GM18498 (cell line): Measurements from ENCODE around the gene SFXN2.
A peak's percentile ranks its signal among the peaks of the same experiment; 100 is the strongest.
"Not testable (repeated sequence)": the region's sequence is repeated elsewhere in the genome, so short reads cannot be mapped to it uniquely, and the experiment has no call there.

Experiments used
- ATAC-seq: cut with Tn5 transposase; IDR thresholded peaks from one replicate; pipeline ENCODE4 v1.9.1; 2021; ENCODE audit warnings: mild to moderate bottlenecking, moderate library complexity; ENCODE audit not compliant: unreplicated experiment

The SFXN2 gene, protein sequence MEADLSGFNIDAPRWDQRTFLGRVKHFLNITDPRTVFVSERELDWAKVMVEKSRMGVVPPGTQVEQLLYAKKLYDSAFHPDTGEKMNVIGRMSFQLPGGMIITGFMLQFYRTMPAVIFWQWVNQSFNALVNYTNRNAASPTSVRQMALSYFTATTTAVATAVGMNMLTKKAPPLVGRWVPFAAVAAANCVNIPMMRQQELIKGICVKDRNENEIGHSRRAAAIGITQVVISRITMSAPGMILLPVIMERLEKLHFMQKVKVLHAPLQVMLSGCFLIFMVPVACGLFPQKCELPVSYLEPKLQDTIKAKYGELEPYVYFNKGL

DNA sequence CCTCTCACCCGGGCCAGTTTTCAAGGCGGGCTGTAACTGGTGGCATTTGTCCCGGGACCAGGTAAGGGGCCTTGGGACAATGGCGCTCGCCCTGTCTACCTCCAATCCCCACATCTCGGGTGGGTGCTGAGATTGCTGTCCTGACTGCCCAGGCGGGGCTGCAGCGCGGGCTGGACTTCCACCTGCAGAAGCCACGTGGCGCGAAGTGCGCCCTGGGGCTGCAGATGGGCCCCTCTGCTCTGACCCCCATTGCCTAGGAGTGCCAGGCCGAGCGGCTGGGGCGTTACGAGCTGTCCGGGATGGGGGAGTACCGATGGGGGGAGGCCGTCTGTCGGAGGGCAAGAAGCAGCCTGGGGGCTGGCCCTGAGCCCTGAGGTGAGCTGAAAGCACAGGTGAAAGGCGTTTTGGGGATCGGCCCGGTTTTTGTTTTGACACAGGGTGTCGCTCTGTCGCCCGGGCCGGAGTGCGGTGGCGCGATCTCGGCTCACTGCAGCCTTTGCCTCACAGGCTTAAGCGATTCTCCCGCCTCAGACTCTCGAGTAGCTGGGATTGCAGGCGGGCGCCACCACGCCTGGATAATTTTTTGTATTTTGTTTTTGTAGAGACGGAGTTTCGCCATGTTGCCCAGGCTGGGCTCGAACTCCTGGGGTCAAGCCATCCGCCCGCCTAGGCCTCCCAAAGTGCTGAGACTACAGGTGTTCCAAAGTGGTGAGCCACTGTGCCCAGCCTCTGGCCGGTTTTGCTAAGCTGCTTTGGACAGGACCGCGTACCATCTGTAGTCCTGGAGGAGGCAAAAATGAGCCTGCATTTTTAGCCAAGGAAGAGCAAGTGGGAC is at the start of gene SFXN2:
SFXN2 (plus strand) TSS at position 16 of the 835 bp plus-strand sequence. CDS start 12,001 bp downstream, outside the sequence.
- peak; percentile 25 for ATAC-seq

DNA sequence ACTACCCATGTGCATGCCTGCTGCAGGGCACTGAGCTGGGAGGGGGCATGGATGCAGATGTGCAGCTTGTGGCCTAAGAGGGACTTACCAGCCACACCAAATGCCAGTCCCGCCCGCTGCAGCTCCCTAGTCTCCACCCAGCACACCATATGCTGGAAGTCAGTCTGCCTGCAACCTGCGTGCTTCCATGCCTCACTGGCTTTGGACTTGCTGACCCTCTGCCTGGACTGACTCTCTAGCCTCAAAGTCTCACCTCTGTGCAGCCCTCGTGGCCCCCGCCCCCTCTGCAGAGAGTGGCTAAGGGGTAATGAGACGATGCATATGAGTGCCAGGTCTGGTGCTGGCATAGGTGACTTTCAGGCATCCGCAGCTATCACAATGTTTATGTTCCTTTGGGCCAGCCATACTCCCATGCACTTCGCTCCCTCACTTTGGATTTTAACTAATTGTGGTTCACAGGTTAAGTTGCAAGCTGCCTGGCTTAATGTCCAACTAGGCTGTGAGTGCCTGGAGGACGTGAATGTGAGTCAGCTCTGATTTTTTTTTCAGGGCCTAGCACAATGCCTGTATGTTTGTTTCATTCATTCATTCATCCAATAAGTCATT is 48.4 kb upstream of the SFXN2 start:
- no peak for ATAC-seq

DNA sequence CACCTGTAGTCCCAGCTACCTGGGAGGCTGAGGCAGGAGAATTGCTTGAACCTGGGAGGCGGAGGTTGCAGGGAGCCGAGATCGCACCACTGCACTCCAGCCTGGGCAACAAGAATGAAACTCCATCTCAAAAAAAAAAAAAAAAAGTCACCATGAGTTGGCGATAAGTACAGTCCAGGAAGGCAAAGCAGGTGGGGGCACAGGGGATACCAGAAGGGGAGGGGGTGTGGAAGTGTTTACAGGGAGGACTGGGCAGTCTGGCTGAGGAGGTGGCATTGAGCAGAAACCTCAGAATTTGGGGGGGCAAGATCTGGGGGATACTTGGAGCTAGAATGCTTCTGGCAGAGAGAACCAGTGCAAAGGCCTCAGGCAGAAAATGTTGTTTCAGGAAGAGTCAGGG is 47.0 kb upstream of the SFXN2 start:
- ATAC-seq = not testable (repeated sequence)

DNA sequence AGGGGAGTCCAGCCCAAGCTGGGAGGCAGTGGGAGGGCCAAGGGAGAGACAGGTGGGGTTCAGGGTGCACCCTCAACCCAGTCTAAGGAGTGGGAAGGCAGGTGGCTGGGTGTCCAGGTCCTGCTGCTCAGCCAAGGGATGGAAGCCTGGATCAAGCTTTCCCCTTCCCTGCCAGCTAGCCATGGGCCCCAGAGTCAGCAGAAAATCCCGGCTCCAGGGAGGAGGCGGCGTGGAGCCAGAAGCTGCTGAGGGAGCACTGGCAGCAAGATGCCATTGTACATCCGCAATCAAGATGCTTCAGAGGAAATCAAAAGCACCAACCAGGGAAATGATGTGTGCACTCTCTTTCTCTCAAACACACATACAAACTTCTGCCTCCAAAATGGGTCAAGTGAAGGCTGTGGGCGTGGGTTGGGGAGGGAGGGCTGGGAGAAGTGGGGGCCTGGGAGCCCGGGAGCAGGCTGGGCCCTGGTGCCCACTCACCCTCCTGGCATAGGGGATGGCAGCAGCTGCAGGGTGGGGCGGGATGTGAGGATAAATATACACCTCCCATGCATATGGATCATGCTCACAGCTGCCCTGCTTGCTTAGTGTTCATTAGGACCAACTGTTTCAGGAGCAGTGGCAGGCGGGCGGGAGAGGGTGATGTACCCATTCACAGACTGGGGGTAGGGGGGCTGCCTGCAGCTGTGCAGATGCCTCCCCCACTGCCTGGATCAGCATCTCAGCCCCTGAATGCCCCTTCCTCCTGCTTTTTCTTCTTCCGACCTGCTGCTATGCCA is 45.9 kb upstream of the SFXN2 start:
- ATAC-seq = no peak

DNA sequence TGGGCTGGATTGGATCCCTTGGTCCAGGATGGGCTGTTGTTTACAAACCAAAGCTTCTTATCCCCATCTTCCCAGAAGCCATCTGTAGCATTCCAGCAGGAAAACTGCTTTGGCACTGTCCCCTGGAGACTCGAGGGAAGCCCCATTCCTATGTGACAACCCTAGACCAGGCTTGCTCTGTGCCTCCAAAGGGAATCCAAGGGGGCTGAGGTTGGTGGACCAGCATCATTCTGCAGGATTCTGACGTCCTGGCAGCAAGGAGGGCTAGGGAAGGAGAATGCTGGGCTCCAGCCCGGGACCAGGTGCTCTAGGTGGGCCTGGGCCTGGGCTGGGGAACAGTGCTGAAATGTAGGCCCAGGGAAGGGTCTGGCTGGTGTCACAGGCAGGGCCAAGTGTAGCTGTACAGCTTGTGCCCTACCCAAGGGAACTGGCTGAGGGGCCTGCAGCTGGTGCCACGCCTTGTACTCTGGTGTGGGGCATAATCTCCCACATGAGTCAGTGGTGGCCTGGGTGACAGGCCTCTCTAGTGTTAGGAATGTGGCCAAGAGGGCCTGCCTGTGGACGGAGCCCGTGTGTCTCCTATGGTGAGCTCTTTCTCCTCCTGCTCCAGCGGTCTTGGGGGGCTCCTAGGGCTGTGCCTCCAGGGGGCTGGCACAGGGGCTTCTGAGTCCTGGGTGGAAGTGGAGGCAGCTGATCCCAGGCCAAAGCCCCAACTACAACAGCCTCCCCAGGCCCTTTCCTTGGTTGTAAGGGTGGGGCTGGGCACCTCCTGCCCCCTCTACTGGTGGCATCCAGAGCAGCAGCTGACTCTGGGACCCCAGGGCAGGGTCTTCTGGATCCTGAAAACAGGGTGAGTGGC is 45.0 kb upstream of the SFXN2 start:
- no peak for ATAC-seq

DNA sequence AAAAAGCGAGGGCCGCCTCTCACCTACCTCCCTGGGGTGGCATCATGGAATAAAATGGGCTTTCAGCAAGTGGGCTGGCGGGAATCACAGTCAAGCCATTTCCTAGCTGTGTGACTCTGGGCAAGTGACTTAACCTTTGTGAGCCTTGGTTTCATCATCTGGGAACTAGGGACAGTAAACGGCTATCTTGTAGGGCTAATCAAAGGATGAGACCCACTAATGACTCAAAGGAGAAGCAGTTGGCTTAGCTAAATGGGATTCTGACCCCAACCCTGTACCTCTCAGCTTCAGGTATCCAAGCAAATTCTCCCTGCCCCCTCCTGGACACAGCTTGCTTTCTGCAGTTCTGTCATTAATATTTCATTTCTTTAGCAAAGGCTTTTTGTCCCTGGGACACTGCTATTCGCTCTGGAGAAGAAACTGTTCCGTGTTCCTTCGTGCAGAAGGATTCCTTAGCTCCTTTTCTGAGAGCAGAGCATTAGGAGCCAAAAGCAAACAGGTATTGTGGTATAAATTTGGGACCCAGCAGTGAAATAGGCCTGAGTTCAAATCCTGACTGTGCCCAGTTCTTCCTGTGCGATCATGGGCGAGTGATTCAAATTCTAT is 44.3 kb upstream of the SFXN2 start:
- ATAC-seq = no peak

DNA sequence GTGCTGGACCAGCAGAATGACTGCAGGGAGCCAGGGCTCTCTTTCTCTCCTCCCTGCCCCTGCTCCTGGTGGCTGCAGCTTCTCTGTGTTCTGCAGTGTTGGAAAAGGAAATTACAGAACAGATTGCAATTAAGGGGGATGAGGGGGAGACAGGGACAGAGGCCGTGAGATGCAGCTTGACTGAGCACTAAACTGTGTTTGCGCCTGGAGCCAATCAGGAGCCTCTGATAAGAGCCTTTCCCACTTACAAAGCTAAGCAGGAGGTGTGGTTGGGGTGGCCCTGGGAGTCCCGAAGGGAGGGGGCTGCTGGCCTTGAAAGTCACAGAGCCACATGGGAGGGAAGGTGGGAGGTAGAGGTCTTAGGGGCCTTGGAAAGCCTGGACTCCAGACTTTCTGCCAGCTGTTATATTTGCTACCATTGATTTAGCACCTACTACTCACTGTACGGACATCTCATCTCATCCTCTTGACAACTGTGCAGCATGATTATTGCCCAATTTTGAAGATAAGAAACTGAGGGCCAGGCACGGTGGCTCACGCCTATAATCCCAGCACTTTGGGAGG is 43.5 kb upstream of the SFXN2 start:
- ATAC-seq = no peak

DNA sequence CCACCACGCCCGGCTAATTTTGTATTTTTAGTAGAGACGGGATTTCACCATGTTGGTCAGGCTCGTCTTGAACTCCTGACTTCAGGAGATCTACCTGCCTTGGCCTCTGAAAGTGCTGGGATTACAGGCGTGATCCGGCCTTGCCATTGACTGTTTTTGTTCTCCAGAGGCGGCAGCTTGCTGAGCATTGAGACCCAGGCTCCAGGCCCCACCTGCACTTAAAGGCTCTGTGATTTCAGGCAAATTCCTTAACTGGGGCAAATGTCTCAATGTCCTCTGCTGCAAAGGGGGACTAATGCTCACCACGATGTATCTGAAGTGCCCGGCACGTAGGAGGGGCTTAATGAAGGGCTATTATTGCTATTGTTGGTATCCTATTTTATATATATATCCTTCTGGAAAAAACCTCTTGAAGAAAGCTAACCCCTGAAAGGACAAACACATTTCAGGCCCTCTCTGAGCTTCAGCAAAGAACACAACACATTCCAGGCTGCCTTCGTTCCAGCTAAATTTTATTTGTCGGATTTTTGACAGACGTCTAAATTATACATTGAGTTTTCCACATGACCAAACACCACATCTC is 41.1 kb upstream of the SFXN2 start:
- no peak for ATAC-seq

DNA sequence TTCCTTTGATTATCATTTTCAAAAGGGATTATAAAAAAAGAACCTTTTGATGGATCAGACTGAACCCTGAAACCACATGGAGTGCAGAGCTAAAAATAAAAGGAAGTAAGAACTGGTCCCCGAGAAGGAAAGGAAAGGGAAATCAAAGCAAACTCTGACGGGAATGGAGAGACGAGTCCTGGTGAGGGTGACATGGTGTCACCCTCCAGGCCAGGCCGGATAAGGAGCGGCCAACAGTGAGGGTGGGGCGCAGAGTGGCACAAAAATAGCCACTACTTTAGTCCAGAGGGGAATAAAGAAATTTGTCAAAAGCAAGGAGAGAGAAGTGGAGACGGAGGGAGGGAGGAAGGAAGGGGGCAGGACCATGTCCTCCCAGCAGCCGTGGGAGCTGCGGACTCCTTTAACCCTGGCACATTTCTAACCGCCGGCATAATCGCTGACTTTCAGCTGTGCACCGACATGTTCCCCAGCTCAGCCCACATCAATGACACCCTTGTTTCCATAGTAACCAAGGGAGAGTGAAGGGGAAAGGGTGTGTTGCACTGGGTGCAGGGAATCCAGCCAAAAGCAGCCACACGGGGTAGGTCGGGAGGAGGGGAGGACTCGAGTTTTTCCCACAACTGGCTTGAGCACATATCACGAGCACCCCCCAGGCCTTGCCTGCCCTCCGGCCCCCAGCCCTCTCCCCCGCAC is 40.5 kb upstream of the SFXN2 start:
- ATAC-seq = no peak

DNA sequence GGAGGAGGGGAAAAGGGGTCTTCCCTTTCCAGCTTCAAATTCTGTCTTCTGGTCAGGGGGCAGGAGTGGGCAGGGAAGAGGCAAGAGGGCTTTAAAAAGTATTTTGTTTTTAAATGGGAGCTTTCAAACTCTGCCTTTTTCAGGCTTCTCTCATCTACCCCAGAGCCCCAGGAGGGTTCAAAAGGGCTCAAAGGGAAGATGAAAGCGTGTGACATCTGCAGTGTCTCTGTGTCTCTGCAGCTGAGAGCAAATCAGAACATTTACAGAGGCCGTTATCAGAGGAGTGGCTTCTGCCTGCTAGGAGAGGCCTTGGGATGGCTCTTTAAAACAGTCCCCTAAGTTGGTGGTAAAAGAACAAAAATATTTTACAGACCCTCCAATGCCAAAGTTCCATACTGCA is 39.9 kb upstream of the SFXN2 start:
- no peak for ATAC-seq

DNA sequence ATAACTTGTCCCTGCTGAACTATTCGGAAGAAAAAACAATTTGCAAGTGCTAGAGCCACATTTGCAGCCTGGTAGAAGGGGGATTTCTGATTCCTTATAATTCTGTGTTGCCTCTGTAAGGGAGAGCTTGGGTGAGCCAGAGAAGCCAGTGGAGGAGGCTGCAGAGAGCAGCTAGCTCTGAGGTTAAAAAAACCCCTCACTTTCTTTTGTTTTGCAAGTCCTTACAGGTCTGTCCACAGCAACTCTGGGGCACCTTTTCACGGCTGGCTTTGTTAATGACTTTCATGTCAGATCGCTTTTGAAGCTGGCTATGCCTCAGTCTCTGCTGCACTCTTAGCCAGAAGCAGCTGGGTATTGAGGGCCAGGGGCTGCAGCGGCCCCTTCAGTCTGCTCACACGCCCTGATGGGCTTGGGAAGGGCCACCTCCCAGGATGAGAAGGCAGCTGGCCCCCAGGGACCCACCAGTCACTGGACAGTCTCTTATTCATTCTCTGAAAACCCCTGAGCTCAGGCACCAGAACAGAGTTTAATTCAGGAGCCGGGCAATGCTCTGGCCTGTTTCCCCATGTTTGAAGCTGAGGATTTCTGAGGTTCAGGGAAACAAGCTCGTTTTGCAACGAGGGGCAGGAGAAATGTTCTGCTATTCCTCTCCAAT is 39.3 kb upstream of the SFXN2 start:
- ATAC-seq = no peak

DNA sequence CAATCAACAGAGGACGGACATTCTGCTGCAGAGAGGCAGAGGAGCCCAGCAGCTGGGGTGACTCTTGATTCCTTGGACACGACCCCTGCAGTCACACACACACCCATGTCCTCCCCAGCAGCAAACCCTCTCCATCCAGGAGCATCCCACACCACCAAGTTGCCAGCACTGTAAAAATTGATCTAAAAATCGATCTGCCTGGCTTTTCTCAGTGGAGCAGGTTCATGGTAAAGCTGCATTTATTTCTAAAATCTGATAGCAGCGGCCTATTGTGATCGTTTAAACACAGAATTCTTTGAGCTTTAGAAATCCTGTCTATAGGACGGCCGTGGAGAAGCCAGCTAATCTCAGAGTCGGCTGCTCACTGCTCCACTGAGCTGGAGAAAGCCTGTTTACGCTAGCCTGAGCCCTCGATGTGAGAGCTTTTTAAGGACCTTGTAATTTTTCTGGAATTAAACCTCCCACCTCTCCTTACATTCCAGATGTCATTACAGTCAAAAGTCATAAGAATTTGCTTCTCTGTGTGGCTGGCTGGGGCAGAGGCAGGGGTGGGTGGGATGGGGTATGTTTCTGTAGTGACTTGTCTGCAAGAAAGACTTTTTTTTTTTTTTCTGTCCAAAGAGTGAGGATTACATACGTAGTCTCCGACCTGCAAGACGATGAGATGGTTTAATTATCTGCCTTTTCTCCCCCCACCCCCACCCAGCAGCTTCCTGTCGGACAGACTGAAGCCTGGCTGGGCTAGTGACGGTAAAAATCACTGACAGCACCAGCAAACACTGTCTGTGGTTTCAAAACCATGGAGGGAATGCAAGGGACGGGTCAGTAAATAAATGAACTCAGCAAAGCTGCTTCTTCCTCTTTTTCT is 38.5 kb upstream of the SFXN2 start:
- ATAC-seq = no peak

DNA sequence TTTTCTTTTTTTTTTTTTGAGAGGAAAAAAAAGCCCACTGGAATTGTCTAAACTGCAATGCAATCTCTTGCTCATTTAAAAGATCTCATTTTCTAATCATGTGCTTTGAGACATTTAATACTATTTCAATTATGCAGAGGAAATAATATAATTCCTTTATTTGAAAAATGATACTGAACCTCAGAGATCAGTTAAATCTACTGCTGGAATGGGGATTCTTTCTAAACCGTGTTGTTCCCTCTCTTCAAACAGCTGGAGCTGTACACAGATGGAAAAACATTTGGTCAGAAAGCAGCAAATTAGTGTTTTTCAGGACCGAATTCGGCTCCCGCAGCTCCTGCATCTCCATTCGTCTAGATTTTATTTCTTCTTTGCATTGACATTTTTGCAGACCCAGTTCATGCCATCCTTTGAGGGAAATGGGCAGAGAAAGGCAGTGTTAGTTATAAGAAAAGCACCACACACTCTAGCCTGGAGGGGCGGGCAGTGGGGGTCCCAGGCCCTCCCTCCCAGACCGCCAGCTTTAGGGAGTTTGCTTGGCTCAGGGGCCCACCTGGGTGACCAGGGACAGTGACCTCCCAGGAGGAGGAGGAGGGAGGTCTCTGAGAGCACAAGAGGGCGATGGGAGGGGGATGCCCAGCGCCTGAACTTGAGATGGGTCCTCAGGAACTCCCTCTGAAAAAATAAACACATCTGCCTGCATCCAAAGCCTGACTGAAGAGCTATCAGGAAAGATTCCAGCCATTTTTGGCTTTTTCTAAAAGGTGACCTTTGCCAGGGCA is 37.7 kb upstream of the SFXN2 start:
- no peak for ATAC-seq

DNA sequence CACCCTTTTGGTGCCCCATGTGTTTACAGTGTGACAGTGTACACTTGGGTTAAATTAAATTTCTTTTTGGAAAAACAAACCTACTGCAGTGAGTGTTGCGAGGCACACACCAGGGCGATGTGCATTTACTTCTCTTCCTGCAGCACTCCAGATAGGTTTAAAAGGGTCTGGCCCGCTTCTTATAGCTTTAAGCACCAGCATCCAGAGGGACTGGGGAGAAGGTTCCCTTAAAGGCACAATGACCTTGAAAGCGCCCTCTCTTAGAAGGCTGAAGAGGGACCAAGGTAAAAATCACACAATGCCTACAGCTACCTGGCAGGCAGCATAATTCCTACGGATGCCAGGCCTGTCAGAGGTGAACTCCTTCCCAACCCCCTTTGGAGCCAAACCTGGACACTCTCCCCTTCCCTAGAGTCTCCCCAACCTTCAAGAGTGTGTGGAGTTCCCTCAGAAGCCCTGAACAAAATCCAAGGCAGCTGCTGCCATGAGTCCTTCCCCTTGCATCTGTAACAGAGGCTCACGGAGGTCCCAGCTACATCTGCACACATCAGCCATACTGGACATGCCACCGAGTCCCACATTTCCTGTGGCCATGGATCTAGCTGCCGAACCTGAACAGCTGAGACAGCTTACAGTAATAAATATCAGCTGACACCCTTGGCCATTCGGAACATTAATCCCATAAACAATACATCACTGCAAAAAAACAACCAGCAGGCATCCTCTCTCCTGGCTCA is 36.9 kb upstream of the SFXN2 start:
- ATAC-seq = no peak

DNA sequence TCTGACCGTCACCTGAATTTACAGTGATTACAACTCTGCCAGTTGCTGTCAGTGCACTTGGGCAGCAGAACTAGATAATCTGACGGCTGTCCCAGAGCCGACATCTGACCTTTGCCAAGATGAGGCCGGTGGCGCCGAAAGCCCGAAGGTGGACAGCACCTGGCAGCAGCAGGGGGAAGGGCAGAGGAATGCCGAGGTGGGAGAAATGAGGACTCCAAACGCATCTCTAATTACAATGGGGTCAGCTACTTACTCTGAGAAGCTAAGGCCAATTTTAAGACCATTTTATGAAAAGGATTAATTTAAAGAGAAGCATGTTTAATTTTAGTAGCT is 36.4 kb upstream of the SFXN2 start:
- no peak for ATAC-seq

DNA sequence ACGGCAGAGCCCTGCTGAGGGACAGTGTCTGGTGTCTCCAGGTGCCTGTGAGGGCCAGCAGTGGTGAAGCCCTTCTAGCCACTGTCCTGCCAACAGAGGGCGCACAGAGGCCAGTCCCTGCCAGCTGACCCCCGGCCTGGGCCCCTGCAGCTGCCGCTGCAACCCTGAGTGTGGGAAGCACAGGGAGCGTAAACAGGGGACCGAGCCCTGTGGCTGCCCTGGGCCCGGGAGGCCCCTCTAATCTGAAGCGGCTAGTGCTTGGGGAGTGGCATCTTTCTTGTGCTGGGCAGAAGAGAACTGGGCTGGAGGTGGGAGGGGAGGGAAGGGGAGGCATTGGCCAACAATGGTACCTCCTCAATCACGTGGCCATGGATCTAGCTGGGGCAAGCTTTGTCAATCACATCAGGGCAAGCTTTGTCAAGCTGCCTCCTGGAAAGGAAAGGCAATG is 35.6 kb upstream of the SFXN2 start:
- peak; percentile 40 for ATAC-seq
